ENCODE measurements around the gene SV2C. TPM values are rescaled to one million over a fixed set of nuclear protein-coding genes. Genes with fewer than 3 reads are reported as not detected.
A peak's percentile ranks its signal among the peaks of the same experiment; 100 is the strongest.

SV2C gene
- total RNA-seq, 1 donor from 2014 or later = 0.15 TPM

GRCh38 chr5:76325326-76325725 lies 242.1 kb downstream of the SV2C start:
- H3K4me2 ChIP-seq = peak overlapping the region; percentile 72
- H3K4me3 ChIP-seq = peak overlapping the region; percentile 34
- no peak for DNase-seq (ENCODE audit: low spot score)
- no peak overlapping the region for H2AFZ ChIP-seq (replicated peaks)
- Mint-ChIP-seq H3K4me1 (peaks cover 42% of the 10 kb centered on the region), H3K4me3 (no peak overlapping the region), H3K27me3 (ENCODE audit: insufficient read depth, low read depth) (peaks cover 7% of the 10 kb centered on the region), H3K36me3 (peaks cover 13% of the 10 kb centered on the region), H3K27ac (no peak overlapping the region), H3K9me3 (peaks cover 15% of the 10 kb centered on the region)
- no peaks in the 10 kb centered on the region for H3K79me2 ChIP-seq (ENCODE audit: low read depth)
- peaks cover 32% of the 10 kb centered on the region for H3K4me1 ChIP-seq
- H3K27ac ChIP-seq = no peak overlapping the region
- TF ChIP-seq EZH2phosphoT487 (IDR thresholded peaks at IDR 0.05) (no peak), CTCF (IDR thresholded peaks at IDR 0.05) (no peak), EZH2 (IDR thresholded peaks at IDR 0.05) (no peak)
- H3K36me3 ChIP-seq = no peaks in the 10 kb centered on the region
- no peak overlapping the region for H3K9ac ChIP-seq
- H3K27me3 ChIP-seq = peaks cover 28% of the 10 kb centered on the region
- no peaks in the 10 kb centered on the region for H3K9me3 ChIP-seq (ENCODE audit: low read depth)
- peaks cover 27% of the 10 kb centered on the region for H3F3A ChIP-seq (ENCODE audit: low read depth)
- H4K20me1 ChIP-seq (ENCODE audit: low read depth) = peaks cover 20% of the 10 kb centered on the region

GRCh38 chr5:76325876-76326491 lies 242.8 kb downstream of the SV2C start:
- H3K36me3 Mint-ChIP-seq = peaks cover 13% of the 10 kb centered on the region
- TF ChIP-seq CTCF (IDR thresholded peaks at IDR 0.05) (no peak), EZH2phosphoT487 (IDR thresholded peaks at IDR 0.05) (no peak), EZH2 (IDR thresholded peaks at IDR 0.05) (no peak)
- H3K4me1 Mint-ChIP-seq = peaks cover 47% of the 10 kb centered on the region
- H3K79me2 ChIP-seq (ENCODE audit: low read depth) = no peaks in the 10 kb centered on the region
- peaks cover 7% of the 10 kb centered on the region for H3K27me3 Mint-ChIP-seq (ENCODE audit: insufficient read depth, low read depth)
- DNase-seq (ENCODE audit: low spot score) = no peak
- no peaks in the 10 kb centered on the region for H3K36me3 ChIP-seq
- H3K4me3 Mint-ChIP-seq = peak overlapping the region; percentile 77
- peak overlapping the region; percentile 72 for H3K4me2 ChIP-seq
- H3K9me3 ChIP-seq (ENCODE audit: low read depth) = no peaks in the 10 kb centered on the region
- H3K4me1 ChIP-seq = peaks cover 35% of the 10 kb centered on the region
- H3K9ac ChIP-seq = no peak overlapping the region
- no peak overlapping the region for H2AFZ ChIP-seq (replicated peaks)
- H3F3A ChIP-seq (ENCODE audit: low read depth) = peaks cover 28% of the 10 kb centered on the region
- peaks cover 20% of the 10 kb centered on the region for H4K20me1 ChIP-seq (ENCODE audit: low read depth)
- H3K27me3 ChIP-seq = peaks cover 28% of the 10 kb centered on the region
- peaks cover 15% of the 10 kb centered on the region for H3K9me3 Mint-ChIP-seq
- H3K27ac Mint-ChIP-seq = peak overlapping the region; percentile 95
- H3K4me3 ChIP-seq = peak overlapping the region; percentile 34
- H3K27ac ChIP-seq = no peak overlapping the region

GRCh38 chr5:76326577-76327302 lies 243.6 kb downstream of the SV2C start:
- peak overlapping the region; percentile 34 for H3K4me3 ChIP-seq
- peaks cover 20% of the 10 kb centered on the region for H4K20me1 ChIP-seq (ENCODE audit: low read depth)
- peaks cover 7% of the 10 kb centered on the region for H3K27me3 Mint-ChIP-seq (ENCODE audit: insufficient read depth, low read depth)
- H3K36me3 ChIP-seq = no peaks in the 10 kb centered on the region
- H3K9me3 Mint-ChIP-seq = peaks cover 15% of the 10 kb centered on the region
- H3K4me1 ChIP-seq = peaks cover 42% of the 10 kb centered on the region
- no peaks in the 10 kb centered on the region for H3K9me3 ChIP-seq (ENCODE audit: low read depth)
- H3K9ac ChIP-seq = no peak overlapping the region
- peaks cover 54% of the 10 kb centered on the region for H3K4me1 Mint-ChIP-seq
- peaks cover 28% of the 10 kb centered on the region for H3K27me3 ChIP-seq
- peak overlapping the region; percentile 95 for H3K27ac Mint-ChIP-seq
- no peak overlapping the region for H3K27ac ChIP-seq
- peaks cover 34% of the 10 kb centered on the region for H3F3A ChIP-seq (ENCODE audit: low read depth)
- no peaks in the 10 kb centered on the region for H3K79me2 ChIP-seq (ENCODE audit: low read depth)
- H3K36me3 Mint-ChIP-seq = peaks cover 13% of the 10 kb centered on the region
- H3K4me3 Mint-ChIP-seq = peak overlapping the region; percentile 77
- peak; percentile 29 for TF ChIP-seq EZH2phosphoT487 (IDR thresholded peaks at IDR 0.05)
- no peak for TF ChIP-seq EZH2 (IDR thresholded peaks at IDR 0.05)
- TF ChIP-seq CTCF (IDR thresholded peaks at IDR 0.05) = no peak
- DNase-seq (ENCODE audit: low spot score) = peak; percentile 78
- H2AFZ ChIP-seq (replicated peaks) = no peak overlapping the region
- peak overlapping the region; percentile 72 for H3K4me2 ChIP-seq
